Measurements from ENCODE around the gene GRXCR2. TPM values are rescaled to one million over a fixed set of nuclear protein-coding genes. Genes with fewer than 3 reads are reported as not detected.

Gene GRXCR2
- total RNA-seq, 1 donor: not detected

- no peak for DNase-seq (ENCODE audit: low read depth)
- no peak overlapping the region for H3K4me3 ChIP-seq (ENCODE audit: low read depth, low read length)
- TF ChIP-seq, protein P1, sequence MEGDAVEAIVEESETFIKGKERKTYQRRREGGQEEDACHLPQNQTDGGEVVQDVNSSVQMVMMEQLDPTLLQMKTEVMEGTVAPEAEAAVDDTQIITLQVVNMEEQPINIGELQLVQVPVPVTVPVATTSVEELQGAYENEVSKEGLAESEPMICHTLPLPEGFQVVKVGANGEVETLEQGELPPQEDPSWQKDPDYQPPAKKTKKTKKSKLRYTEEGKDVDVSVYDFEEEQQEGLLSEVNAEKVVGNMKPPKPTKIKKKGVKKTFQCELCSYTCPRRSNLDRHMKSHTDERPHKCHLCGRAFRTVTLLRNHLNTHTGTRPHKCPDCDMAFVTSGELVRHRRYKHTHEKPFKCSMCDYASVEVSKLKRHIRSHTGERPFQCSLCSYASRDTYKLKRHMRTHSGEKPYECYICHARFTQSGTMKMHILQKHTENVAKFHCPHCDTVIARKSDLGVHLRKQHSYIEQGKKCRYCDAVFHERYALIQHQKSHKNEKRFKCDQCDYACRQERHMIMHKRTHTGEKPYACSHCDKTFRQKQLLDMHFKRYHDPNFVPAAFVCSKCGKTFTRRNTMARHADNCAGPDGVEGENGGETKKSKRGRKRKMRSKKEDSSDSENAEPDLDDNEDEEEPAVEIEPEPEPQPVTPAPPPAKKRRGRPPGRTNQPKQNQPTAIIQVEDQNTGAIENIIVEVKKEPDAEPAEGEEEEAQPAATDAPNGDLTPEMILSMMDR (IDR thresholded peaks at IDR 0.05; ENCODE audit: insufficient read depth, low read depth, low read length): no peak
Observed at GRCh38 chr5:145818604-145819003, 54.2 kb downstream of the GRXCR2 start.

DNA sequence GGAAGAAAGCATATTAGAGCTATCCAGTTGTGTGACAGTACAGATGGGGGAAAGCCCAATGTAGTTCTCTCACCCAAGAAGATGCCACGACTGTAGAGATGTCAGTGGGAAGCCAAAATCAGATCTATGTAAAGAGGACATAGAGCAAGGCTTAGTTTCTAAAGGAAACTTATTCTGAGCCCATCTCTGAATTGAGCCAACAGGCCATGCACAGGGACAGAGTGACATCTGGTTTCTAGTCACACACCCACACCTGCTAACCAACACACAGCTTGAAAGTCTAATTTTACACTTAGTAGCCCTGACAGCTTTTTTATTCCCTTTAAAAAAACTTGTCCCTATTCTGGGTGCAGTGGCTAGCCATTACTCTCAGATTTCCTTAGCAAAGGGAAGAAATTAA, 59.9 kb downstream of the GRXCR2 start:
- TF ChIP-seq, protein P1 (IDR thresholded peaks at IDR 0.05; ENCODE audit: insufficient read depth, low read depth, low read length): no peak
- no peak overlapping the region for H3K4me3 ChIP-seq (ENCODE audit: low read depth, low read length)
- DNase-seq (ENCODE audit: low read depth): no peak

DNA sequence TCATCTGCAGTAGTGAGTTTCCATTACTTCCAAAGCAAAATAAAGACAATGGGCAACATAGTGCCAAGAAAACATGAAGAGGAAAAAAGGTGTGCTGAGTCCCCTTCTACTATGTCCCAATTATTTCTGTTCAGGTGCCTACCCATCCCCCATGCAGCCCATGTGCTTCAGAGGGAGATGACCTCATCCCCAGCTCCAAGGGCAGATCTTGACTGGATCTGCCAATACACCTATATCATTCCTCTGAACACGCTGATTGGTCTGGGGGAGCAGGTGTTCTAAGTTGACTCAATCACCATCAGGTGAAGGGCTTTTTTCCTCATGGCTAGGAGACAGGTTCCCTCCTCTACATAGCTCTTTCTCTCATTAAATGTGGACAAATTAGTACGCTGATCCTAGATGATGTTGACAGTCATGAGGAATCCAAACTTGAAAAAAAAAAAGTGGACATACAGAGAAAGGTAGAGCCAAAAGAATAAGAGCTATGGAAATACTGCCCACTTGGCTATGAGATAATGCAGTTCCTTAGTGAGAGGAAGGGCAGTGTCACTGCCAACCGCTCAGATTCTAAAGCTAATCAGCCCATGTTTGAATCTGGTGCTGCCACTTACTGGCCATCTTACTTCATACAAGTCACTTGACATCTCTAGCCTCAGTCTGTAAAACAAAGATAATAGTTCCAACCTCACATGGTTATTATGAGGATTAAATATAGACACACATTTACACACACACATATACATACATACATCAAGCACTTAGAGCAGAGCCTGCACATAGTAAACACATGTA, 60.8 kb downstream of the GRXCR2 start:
- peak; percentile 53 for DNase-seq (ENCODE audit: low read depth)
- no peak overlapping the region for H3K4me3 ChIP-seq (ENCODE audit: low read depth, low read length)
- TF ChIP-seq, protein P1 (IDR thresholded peaks at IDR 0.05; ENCODE audit: insufficient read depth, low read depth, low read length): peak; percentile 36

Other genes with a start within 250 kb of the GRXCR2 start
- gene PRELID2, start 37.7 kb downstream of the GRXCR2 start, total RNA-seq: 23.2 and 35.0 TPM in 2 replicates
- 0.97 and 2.2 TPM in 2 replicates for gene SH3RF2, start 63.6 kb upstream of the GRXCR2 start, total RNA-seq
- gene PLAC8L1, start 232.6 kb upstream of the GRXCR2 start, total RNA-seq: not detected in 2 replicates